ENCODE measurements around the gene SNF8.

DNA sequence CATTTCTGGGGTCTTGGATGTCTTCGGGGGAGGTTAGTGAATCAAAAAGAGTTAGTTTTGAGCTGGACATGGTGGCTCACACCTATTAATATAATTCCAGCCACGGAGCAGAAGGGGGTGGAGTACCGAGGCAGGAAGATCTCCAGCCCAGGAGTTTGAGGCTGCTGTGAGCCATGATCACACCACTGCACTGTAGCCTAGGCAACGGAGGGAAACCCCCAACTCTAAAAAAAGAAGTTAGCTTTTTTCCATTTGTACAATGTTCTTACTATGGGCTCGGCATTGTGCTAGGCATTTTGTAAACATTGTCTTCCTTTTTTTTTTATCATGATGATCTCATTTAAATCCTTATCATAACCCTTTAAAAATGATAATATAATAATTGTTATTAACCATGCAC is 8.3 kb upstream of the SNF8 start:
- TF ChIP-seq, protein P1, sequence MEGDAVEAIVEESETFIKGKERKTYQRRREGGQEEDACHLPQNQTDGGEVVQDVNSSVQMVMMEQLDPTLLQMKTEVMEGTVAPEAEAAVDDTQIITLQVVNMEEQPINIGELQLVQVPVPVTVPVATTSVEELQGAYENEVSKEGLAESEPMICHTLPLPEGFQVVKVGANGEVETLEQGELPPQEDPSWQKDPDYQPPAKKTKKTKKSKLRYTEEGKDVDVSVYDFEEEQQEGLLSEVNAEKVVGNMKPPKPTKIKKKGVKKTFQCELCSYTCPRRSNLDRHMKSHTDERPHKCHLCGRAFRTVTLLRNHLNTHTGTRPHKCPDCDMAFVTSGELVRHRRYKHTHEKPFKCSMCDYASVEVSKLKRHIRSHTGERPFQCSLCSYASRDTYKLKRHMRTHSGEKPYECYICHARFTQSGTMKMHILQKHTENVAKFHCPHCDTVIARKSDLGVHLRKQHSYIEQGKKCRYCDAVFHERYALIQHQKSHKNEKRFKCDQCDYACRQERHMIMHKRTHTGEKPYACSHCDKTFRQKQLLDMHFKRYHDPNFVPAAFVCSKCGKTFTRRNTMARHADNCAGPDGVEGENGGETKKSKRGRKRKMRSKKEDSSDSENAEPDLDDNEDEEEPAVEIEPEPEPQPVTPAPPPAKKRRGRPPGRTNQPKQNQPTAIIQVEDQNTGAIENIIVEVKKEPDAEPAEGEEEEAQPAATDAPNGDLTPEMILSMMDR (IDR thresholded peaks at IDR 0.05; ENCODE audit: extremely low read depth in 1 of 2, insufficient read depth in 1 of 2, low read depth in 1 of 2, low read length in 2 of 2): no peak
- TF ChIP-seq MYC (IDR thresholded peaks at IDR 0.05; ENCODE audit: low read depth, low read length): no peak
- TF ChIP-seq POLR2AphosphoS5 (IDR thresholded peaks at IDR 0.05; ENCODE audit: insufficient read depth, low read depth, low read length): no peak
- no peak for TF ChIP-seq POLR2A (IDR thresholded peaks at IDR 0.05; ENCODE audit: low read depth, low read length)
- TF ChIP-seq EZH2 (IDR thresholded peaks at IDR 0.05; ENCODE audit: borderline replicate concordance, low read depth, low read length, severe bottlenecking): no peak
- TF ChIP-seq FOS (IDR thresholded peaks at IDR 0.05; ENCODE audit: borderline replicate concordance, insufficient read depth, low read length): no peak
- TF ChIP-seq, protein P2, sequence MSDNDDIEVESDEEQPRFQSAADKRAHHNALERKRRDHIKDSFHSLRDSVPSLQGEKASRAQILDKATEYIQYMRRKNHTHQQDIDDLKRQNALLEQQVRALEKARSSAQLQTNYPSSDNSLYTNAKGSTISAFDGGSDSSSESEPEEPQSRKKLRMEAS (IDR thresholded peaks at IDR 0.05; ENCODE audit: insufficient read depth, insufficient read length): no peak
- no peak for TF ChIP-seq JUN (IDR thresholded peaks at IDR 0.05; ENCODE audit: borderline replicate concordance, insufficient read depth, insufficient read length, low read depth)
- TF ChIP-seq GATA2 (IDR thresholded peaks at IDR 0.05; ENCODE audit: insufficient read depth, insufficient read length, low read depth, low read length): no peak
